Astrocyte (in vitro differentiated cells and primary cell): ENCODE data around the gene ACCSL.

Experiments
- CTCF ChIP-seq: IDR thresholded peaks from 2 replicates; pipeline ENCODE4 v1.5.1; 2011; ENCODE audit warnings: low read depth, mild to moderate bottlenecking, inconsistent platforms, low read length, moderate library complexity; ENCODE audit not compliant: insufficient read depth
- EZH2 ChIP-seq: IDR thresholded peaks from 2 replicates; pipeline ENCODE4 v1.6.1; 2012; ENCODE audit warnings: mild to moderate bottlenecking, low read length, inconsistent platforms; ENCODE audit not compliant: insufficient read depth

GRCh38 chr11:44047298-44047697 lies 483 bp upstream of the ACCSL start:
- TF ChIP-seq CTCF (no peak), EZH2 (no peak)
